Colonic mucosa (tissue), 4 donors: ENCODE results near the gene RBP3. TPM values are rescaled to one million over a fixed set of nuclear protein-coding genes. Genes with fewer than 3 reads are reported as not detected.

Experiments used
- DNase-seq: peaks from one replicate; pipeline ENCODE4 v3.0.0-alpha.2; 2020
- H3K27ac ChIP-seq: fragments of 200-600 bp; one replicate; pipeline ENCODE4 v1.8.0; 2021
- H3K27me3 ChIP-seq: fragments of 200-600 bp; one replicate; pipeline ENCODE4 v1.8.0; 2021
- H3K36me3 ChIP-seq: fragments of 200-600 bp; one replicate; pipeline ENCODE4 v1.8.0; 2021
- H3K4me1 ChIP-seq: fragments of 200-600 bp; one replicate; pipeline ENCODE4 v1.8.0; 2021; ENCODE audit warnings: mild to moderate bottlenecking
- H3K4me3 ChIP-seq: fragments of 200-600 bp; one replicate; pipeline ENCODE4 v1.8.0; 2021
- H3K9ac ChIP-seq, 2 donors: one replicate each; pipeline ENCODE4 v1.7.0; 2013; ENCODE audit warnings: control low read depth in 2 of 2, low read depth in 2 of 2, low read length in 2 of 2
- H3K9me3 ChIP-seq: fragments of 200-600 bp; one replicate; pipeline ENCODE4 v1.8.0; 2021
- CTCF ChIP-seq: fragments of 200-600 bp; IDR thresholded peaks from one replicate; pipeline ENCODE4 v1.8.0; 2022; ENCODE audit warnings: antibody characterized with exemption, mild to moderate bottlenecking
- intact Hi-C: fragments of 100-400 bp; cut with DNase I; formaldehyde crosslinking; loops from one replicate; pipeline ENCODE4 v1.14.1; 2022
- total RNA-seq, 2 donors: library from RNA; stranded (reverse); fragmentation: NEBNext Ultra II Directional in 1 of 2; extraction: Animal tissue kit (Norgen Biotek cat#: 25700) in 1 of 2; gene quantifications; one replicate each; pipeline ENCODE4 v1.2.1, GENCODE V29; 2021
- donor health status: healthy.
- donor health status: DM: no; HTN: no; CAD: no.
- donor health status: DM: no; HTN: no; CAD: no.

The RBP3 gene
- total RNA-seq, 2 donors from 2014 or later, result not detected

DNA sequence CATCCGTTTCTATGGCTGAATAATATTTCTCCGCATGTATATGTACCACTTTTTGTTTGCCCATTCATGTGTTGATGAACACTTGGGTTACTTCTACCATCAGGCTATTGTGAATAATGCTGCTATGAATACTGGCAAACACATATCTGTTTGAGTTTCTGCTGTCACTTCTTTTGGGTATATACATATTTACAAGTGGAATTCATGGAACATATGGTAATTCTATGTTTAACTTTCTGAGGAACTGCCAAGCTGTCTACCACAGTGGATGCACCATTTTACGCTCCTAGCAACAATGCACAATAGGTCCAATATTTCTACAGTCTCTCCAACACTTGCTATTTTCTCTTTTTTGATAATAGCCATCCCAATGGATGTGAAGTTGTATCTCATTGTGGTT, 41.5 kb downstream of the RBP3 start:
- H3K4me3 ChIP-seq, result no peak overlapping the region
- no peaks in the 10 kb centered on the region for H3K36me3 ChIP-seq
- DNase-seq, result no peak
- TF ChIP-seq CTCF, result no peak
- no peaks in the 10 kb centered on the region for H3K4me1 ChIP-seq
- intact Hi-C loops, result no loop called here
- H3K27me3 ChIP-seq, result no peaks in the 10 kb centered on the region
- H3K9ac ChIP-seq, result no peak overlapping the region
- H3K9me3 ChIP-seq, result no peaks in the 10 kb centered on the region
- no peak overlapping the region for H3K27ac ChIP-seq

- TF ChIP-seq CTCF, result no peak
- intact Hi-C loops, result no loop called here
- H3K36me3 ChIP-seq, result no peaks in the 10 kb centered on the region
- no peaks in the 10 kb centered on the region for H3K9me3 ChIP-seq
- no peaks in the 10 kb centered on the region for H3K27me3 ChIP-seq
- peak; percentile 4 for DNase-seq
- H3K4me3 ChIP-seq, result no peak overlapping the region
- H3K4me1 ChIP-seq, result no peaks in the 10 kb centered on the region
- H3K9ac ChIP-seq, result no peak overlapping the region
- H3K27ac ChIP-seq, result no peak overlapping the region
These were observed 48.2 kb downstream of the RBP3 start for GRCh38 chr10:47396311-47396717.

DNA sequence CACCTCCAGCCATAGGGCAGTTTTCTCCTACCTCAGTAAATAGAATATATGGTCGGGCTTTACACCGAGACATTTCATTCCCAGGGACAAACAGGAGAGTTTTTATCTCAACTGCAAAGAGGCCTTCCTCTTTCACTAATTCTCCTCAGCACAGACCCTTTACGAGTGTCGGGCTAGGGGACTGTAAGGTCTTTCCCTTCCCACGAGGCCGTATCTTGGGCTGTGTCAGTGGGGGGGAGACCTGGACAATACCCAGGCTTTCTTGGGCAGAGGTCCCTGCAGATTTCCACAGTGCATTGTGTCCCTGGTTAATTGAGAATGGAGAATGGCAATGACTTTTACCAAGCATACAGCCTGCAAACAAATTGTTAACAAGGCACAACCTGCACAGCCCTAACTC, 49.1 kb downstream of the RBP3 start:
- no peak for DNase-seq
- intact Hi-C loops, result no loop called here
- no peak overlapping the region for H3K9ac ChIP-seq

GRCh38 chr10:47400251-47400650, 52.1 kb downstream of the RBP3 start:
- no peak overlapping the region for H3K4me3 ChIP-seq
- H3K27me3 ChIP-seq, result no peaks in the 10 kb centered on the region
- TF ChIP-seq CTCF, result no peak
- DNase-seq, result no peak
- no peaks in the 10 kb centered on the region for H3K4me1 ChIP-seq
- no peaks in the 10 kb centered on the region for H3K36me3 ChIP-seq
- no peak overlapping the region for H3K9ac ChIP-seq
- no peaks in the 10 kb centered on the region for H3K9me3 ChIP-seq
- no peak overlapping the region for H3K27ac ChIP-seq
- intact Hi-C loops, result no loop called here

More for the DNA sequence above, 49.1 kb downstream of the RBP3 start:
- no peak overlapping the region for H3K27ac ChIP-seq
- no peak for TF ChIP-seq CTCF
- H3K4me1 ChIP-seq, result no peaks in the 10 kb centered on the region
- no peak overlapping the region for H3K4me3 ChIP-seq
- H3K27me3 ChIP-seq, result no peaks in the 10 kb centered on the region
- H3K36me3 ChIP-seq, result no peaks in the 10 kb centered on the region
- no peaks in the 10 kb centered on the region for H3K9me3 ChIP-seq

- H3K27ac ChIP-seq, result no peak overlapping the region
- H3K9me3 ChIP-seq, result no peaks in the 10 kb centered on the region
- no peaks in the 10 kb centered on the region for H3K36me3 ChIP-seq
- TF ChIP-seq CTCF, result no peak
- DNase-seq, result peak; percentile 4
- H3K9ac ChIP-seq, result no peak overlapping the region
- intact Hi-C loops, result no loop called here
- no peak overlapping the region for H3K4me3 ChIP-seq
- H3K4me1 ChIP-seq, result no peaks in the 10 kb centered on the region
- H3K27me3 ChIP-seq, result no peaks in the 10 kb centered on the region
These were observed 52.6 kb downstream of the RBP3 start for GRCh38 chr10:47400786-47401185.

DNA sequence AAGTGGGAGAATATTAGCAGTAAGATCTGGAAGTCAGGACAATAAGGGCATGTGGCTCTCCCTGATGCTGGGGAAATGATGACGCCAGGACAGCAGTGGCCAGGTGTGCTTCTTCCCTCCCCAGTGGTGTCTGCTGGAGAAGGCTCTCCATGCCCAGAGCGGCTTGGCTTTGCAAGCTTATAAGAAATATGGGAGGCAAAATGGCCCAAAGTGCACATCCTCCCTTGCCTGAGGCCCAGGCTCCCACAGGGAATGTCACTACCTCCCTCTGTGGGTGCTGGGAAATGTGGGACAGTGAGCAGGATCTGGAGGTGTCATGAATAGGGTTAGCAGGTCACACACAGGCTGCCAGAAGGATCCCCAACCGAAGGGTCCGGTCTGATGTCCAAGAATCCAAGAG, 53.0 kb downstream of the RBP3 start:
- Histone ChIP-seq H3K9ac (no peak overlapping the region), H3K4me3 (no peak overlapping the region), H3K27ac (no peak overlapping the region), H3K27me3 (no peaks in the 10 kb centered on the region), H3K4me1 (no peaks in the 10 kb centered on the region), H3K36me3 (no peaks in the 10 kb centered on the region), H3K9me3 (no peaks in the 10 kb centered on the region)
- TF ChIP-seq CTCF, result no peak
- peak; percentile 4 for DNase-seq
- intact Hi-C loops, result no loop called here
